Activated CD4-positive, alpha-beta T cell treated with anti-CD3 and anti-CD28 coated beads for 48 hours (primary cell): ENCODE data around the gene LRRC75B.
"Not testable (repeated sequence)": the region's sequence is repeated elsewhere in the genome, so short reads cannot be mapped to it uniquely, and the experiment has no call there.

Experiments
- DNase-seq: peaks from one replicate; pipeline ENCODE4 v3.0.0-alpha.2; 2020

The LRRC75B gene

GRCh38 chr22:24592851-24593558 is at the start of gene LRRC75B:
LRRC75B (minus strand) TSS chr22:24593073; CDS start chr22:24593039, 34 bp downstream.
- DNase-seq: peak; percentile 49

GRCh38 chr22:24642307-24642706 is 49.4 kb upstream of the LRRC75B start:
- DNase-seq: not testable (repeated sequence)

GRCh38 chr22:24636513-24636912 is 43.6 kb upstream of the LRRC75B start:
- DNase-seq: not testable (repeated sequence)

- peak; percentile 12 for DNase-seq
These were observed 42.0 kb upstream of the LRRC75B start for GRCh38 chr22:24634776-24635389.

GRCh38 chr22:24633231-24634023 is 40.6 kb upstream of the LRRC75B start:
- not testable (repeated sequence) for DNase-seq

- DNase-seq: not testable (repeated sequence)
These were observed 39.8 kb upstream of the LRRC75B start for GRCh38 chr22:24632642-24633041.

DNA sequence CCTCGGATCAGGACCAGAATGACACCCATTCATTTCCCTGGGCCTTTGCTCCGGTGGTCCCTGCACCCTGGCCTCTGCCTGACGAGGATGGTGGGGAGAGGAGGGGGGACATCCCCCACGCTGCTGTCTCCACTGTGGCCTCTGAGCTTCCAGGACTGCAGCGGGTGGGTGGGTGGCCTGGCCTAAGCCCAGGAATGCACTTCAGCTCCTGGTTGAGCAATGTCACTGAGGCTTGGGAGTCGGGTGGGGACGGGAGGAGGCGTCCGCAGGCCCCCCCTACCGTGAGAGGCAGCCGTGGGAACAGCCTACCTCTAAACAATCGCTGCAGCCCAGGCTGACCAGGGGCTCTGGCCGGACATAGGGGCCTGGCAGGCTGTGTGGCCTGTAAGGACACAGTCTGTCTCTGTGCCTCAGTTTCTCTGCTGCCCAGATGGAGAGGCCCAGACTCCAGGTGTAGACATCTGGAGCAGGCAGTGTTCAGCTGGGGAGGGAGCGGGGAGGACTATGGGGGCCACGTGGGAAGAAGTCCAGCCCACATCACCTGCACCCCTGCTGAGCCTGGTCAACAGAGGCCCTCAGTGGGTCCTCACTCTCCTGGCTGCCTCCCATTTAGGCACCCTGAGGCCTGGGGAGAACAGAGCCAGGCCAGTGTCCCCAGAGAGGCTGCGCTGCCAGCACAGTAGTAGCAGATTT is 38.7 kb upstream of the LRRC75B start:
- DNase-seq: not testable (repeated sequence)

- not testable (repeated sequence) for DNase-seq
These were observed 38.0 kb upstream of the LRRC75B start for GRCh38 chr22:24630812-24631427.

GRCh38 chr22:24629069-24629468 is 36.2 kb upstream of the LRRC75B start:
- peak; percentile 34 for DNase-seq

- DNase-seq: not testable (repeated sequence)
These were observed 35.0 kb upstream of the LRRC75B start for GRCh38 chr22:24627911-24628310.

GRCh38 chr22:24622596-24622995 is 29.7 kb upstream of the LRRC75B start:
- DNase-seq: not testable (repeated sequence)

- DNase-seq: not testable (repeated sequence)
These were observed 28.4 kb upstream of the LRRC75B start for GRCh38 chr22:24621244-24621643.

GRCh38 chr22:24614794-24615193 is 21.9 kb upstream of the LRRC75B start:
- DNase-seq: not testable (repeated sequence)

DNA sequence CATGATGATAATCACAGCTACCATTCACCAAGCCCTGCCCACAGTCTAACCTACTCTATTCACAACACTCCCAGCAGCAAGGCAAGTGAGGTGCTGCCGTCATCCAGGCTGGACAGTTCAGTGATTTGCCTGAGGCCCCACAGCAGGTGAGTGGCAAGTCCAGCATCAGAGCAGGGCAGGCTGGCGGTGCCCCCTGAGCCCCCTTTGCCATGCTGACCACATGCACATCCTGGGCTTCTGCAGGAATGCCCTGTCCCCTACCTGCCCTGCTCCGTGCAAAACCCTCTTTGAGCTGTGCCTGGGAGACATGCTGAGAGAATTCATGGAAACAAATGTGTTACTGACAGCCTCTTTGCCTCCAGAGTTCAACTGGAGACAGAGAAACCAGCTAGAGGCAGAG is 17.0 kb upstream of the LRRC75B start:
- not testable (repeated sequence) for DNase-seq

GRCh38 chr22:24608327-24608726 is 15.5 kb upstream of the LRRC75B start:
- not testable (repeated sequence) for DNase-seq

DNA sequence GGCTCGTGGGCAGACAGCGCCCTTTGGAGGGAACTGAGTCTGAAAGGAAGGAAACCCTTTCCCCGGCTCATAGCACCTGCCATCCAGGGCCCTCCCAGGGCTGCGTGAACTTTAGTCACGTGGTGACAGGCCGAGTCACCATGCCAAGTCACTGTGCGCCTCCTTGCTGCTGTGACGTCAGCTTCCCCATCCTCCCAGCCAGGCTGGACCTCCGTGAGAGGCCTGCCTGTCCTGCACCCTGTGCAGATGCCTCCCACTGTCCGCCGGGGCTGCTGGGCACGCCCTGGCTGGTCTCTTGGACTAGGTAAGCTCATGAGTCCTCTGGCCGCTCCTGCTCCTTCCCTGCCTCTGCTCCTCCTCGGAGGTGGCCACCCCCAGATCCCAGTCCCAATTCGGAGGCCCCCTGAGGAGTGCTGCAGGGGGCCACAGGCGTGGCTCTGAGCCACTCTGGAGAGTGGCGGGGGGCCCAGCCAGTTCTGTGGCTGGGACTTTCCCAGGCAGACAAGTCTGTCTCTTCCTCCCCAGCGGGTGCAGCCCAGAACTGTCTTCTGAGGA is 14.6 kb upstream of the LRRC75B start:
- peak; percentile 79 for DNase-seq

- DNase-seq: not testable (repeated sequence)
These were observed 13.5 kb upstream of the LRRC75B start for GRCh38 chr22:24606340-24606739.

GRCh38 chr22:24603770-24604629 is 11.1 kb upstream of the LRRC75B start:
- peak; percentile 39 for DNase-seq

DNA sequence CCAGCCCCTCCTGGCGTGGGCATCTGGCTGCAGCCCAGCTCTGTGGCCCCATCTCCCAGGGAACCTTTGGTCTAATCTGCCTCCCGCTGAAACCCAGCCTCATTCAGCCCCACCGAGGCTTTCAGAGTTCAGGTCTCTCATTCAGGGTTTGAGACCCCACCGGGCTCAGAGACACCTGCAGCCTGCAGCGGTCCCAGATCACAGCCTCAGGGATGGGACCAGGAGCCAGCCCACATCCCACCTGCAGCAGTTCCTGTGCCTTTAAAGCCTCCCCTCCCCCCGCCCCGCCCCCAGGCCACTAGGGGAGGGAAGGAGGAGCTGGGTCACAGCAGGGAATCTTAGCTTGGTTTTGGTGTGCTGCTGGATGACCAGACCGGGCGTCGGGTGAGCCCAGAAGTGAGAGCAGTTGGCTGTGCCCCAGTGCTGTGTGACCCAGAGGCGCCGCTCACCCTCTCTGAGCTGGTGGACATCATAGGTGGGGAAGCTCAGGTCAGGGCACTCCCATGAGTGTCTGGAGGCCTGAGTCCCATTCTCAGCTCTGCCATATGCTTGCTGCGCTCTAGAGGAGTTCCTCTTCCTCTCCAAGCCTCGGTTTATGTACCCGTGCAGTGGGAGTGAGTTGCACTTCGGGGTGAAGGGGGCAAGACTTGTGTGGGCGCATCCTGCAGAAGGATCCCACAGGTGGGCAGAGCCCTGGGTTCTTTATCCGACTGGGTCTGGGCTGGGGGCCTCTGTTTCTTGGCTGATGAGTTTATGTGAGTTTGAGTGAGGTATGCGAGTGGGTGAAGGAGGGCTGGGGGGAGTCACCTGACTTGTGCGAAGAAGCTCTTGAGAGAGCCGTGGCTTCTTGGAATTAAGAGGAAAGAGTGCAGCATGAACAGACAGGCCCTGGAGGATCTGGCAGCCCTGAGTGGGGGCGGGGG is 10.2 kb upstream of the LRRC75B start, which contains the start of gene GGT1:
Gene GGT1 (plus strand): TSS at position 347 of the 923 bp plus-strand sequence. CDS start 7,889 bp downstream, outside the sequence.
- not testable (repeated sequence) for DNase-seq
